H1 (cell line): ENCODE data around the gene SMIM8.

Experiments used
- BRCA1 ChIP-seq: IDR thresholded peaks from 2 replicates; pipeline ENCODE4 v1.6.1; 2012; ENCODE audit warnings: low read depth, low read length, improper control_type of control experiment
- CBX5 ChIP-seq: fragments of 300-800, 300-1000 bp; sonication (generic); IDR thresholded peaks from 2 replicates; pipeline ENCODE4 v1.7.1; 2016; ENCODE audit warnings: antibody characterized with exemption, low read length, low read depth
- CHD1 ChIP-seq: IDR thresholded peaks from 2 replicates; pipeline ENCODE4 v1.6.1; 2012; ENCODE audit warnings: low read depth, low read length, improper control_type of control experiment
- CTBP2 ChIP-seq: IDR thresholded peaks from 2 replicates; pipeline ENCODE4 v1.7.0; 2011; ENCODE audit warnings: borderline replicate concordance, mild to moderate bottlenecking, moderate library complexity, mixed read lengths, low read length; ENCODE audit not compliant: insufficient read depth, insufficient read length
- GTF2F1 ChIP-seq: IDR thresholded peaks from 2 replicates; pipeline ENCODE4 v1.6.1; 2012; ENCODE audit warnings: low read depth, low read length, improper control_type of control experiment, borderline replicate concordance
- RAD21 ChIP-seq, 2 experiments: IDR thresholded peaks in 1 of 2; conservative IDR thresholded peaks in 1 of 2; 2 replicates each; pipeline ENCODE4 v1.6.1; 2011; ENCODE audit warnings: low read depth in 2 of 2, low read length in 2 of 2, improper control_type of control experiment in 1 of 2, inconsistent platforms in 1 of 2, mild to moderate bottlenecking in 1 of 2, moderate library complexity in 1 of 2
- TF ChIP-seq, protein P1 (sequence below), 3 experiments: IDR thresholded peaks; 1 replicate in 2 of 3; 2 replicates in 1 of 3; pipeline versions ENCODE4 v1.5.1 to v1.6.1; 2011; ENCODE audit warnings: low read length in 3 of 3, mild to moderate bottlenecking in 3 of 3, inconsistent platforms in 2 of 3, low read depth in 1 of 3, moderate library complexity in 1 of 3; ENCODE audit not compliant: insufficient read depth in 1 of 3; ENCODE audit errors: control extremely low read depth in 1 of 3

DNA sequence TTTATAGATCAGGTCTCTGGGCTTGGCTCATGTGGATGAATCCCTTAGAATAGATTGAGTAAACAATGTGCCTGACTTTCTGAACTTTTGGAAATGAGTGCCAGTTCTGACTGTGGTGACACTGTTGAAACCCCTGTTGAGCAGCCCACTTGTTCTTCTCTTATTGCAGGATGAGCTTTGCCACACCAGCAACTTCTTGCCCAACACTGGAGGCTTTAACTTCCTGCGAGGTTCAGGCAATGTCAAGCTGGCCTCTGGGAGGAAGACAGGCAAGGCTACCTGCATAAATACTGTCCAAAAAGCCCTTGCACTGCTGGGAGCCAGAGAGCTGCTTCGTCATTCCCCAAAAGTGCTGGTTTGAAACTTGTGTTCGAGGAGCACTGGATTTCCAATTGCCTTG lies 32.8 kb upstream of the SMIM8 start:
- no peak for TF ChIP-seq GTF2F1
- no peak for TF ChIP-seq CBX5
- no peak for TF ChIP-seq CHD1
- no peak for TF ChIP-seq RAD21 (IDR thresholded peaks at IDR 0.05 in 1 of 2, conservative IDR thresholded peaks at IDR 0.05 in 1 of 2; ENCODE audit: low read depth in 2 of 2, low read length in 2 of 2)
- TF ChIP-seq, protein P1, sequence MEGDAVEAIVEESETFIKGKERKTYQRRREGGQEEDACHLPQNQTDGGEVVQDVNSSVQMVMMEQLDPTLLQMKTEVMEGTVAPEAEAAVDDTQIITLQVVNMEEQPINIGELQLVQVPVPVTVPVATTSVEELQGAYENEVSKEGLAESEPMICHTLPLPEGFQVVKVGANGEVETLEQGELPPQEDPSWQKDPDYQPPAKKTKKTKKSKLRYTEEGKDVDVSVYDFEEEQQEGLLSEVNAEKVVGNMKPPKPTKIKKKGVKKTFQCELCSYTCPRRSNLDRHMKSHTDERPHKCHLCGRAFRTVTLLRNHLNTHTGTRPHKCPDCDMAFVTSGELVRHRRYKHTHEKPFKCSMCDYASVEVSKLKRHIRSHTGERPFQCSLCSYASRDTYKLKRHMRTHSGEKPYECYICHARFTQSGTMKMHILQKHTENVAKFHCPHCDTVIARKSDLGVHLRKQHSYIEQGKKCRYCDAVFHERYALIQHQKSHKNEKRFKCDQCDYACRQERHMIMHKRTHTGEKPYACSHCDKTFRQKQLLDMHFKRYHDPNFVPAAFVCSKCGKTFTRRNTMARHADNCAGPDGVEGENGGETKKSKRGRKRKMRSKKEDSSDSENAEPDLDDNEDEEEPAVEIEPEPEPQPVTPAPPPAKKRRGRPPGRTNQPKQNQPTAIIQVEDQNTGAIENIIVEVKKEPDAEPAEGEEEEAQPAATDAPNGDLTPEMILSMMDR (IDR thresholded peaks at IDR 0.05; ENCODE audit: control extremely low read depth in 1 of 3, insufficient read depth in 1 of 3, low read depth in 1 of 3, low read length in 3 of 3), result no peak
- no peak for TF ChIP-seq BRCA1
- TF ChIP-seq CTBP2, result no peak
